A673 (cell line): Measurements from ENCODE around the gene MTRF1. TPM values are rescaled to one million over a fixed set of nuclear protein-coding genes. Genes with fewer than 3 reads are reported as not detected.

Experiments used
- BruUV-seq: library from RNA; stranded (reverse); fragments of 400-500 nt; replicated peaks from 2 replicates; lab custom pipeline; 2021; lab: Mats Ljungman, UMichigan
- CTCF ChIA-PET: fragments of 300-600 bp; sonication (Branson Sonifier 250); formaldehyde crosslinking; loops from one replicate; lab custom pipeline; 2022; ENCODE audit warnings: antibody characterized with exemption; lab: Charles Lee
- POLR2A ChIA-PET: fragments of 300-600 bp; sonication (Branson Sonifier 250); formaldehyde crosslinking; loops from one replicate; lab custom pipeline; 2022; ENCODE audit warnings: antibody characterized with exemption; ENCODE audit not compliant: low non-redundant PET; lab: Charles Lee
- DNase-seq: peaks from one replicate; pipeline ENCODE4 v3.0.0-alpha.2; 2015; ENCODE audit warnings: low spot score
- H3K27ac ChIP-seq: fragments of 200-600 bp; sonication (generic); 2 replicates; pipeline ENCODE4 v1.5.1; 2016; ENCODE audit warnings: mixed run types, low read depth, mild to moderate bottlenecking, mixed read lengths, antibody characterized with exemption, low read length; ENCODE audit not compliant: poor library complexity, severe bottlenecking
- H3K27me3 ChIP-seq: fragments of 200-600 bp; sonication (generic); replicated peaks from 2 replicates; pipeline ENCODE4 v1.6.1; 2017; ENCODE audit warnings: mixed run types, low read depth, mild to moderate bottlenecking, mixed read lengths, antibody characterized with exemption, low read length; ENCODE audit not compliant: insufficient read depth, poor library complexity
- H3K36me3 ChIP-seq: fragments of 200-600 bp; sonication (generic); 2 replicates; pipeline ENCODE4 v1.6.1; 2016; ENCODE audit warnings: mixed run types, mild to moderate bottlenecking, mixed read lengths, antibody characterized with exemption, low read length; ENCODE audit not compliant: insufficient read depth, poor library complexity, severe bottlenecking
- H3K4me1 ChIP-seq: fragments of 200-600 bp; sonication (generic); 2 replicates; pipeline ENCODE4 v1.6.1; 2017; ENCODE audit warnings: mixed run types, mild to moderate bottlenecking, mixed read lengths, antibody characterized with exemption, low read length; ENCODE audit not compliant: insufficient read depth, poor library complexity, severe bottlenecking
- H3K4me3 ChIP-seq: fragments of 200-600 bp; sonication (generic); 2 replicates; pipeline ENCODE4 v1.5.1; 2016; ENCODE audit warnings: low read depth, mixed run types, mild to moderate bottlenecking, mixed read lengths, low read length; ENCODE audit not compliant: poor library complexity, severe bottlenecking
- H3K9me3 ChIP-seq: fragments of 200-600 bp; sonication (generic); 2 replicates; pipeline ENCODE4 v1.6.1; 2016; ENCODE audit warnings: mixed run types, low read depth, mild to moderate bottlenecking, mixed read lengths, antibody characterized with exemption, low read length; ENCODE audit not compliant: poor library complexity, severe bottlenecking
- EZH2 ChIP-seq: fragments of 200-600 bp; sonication (generic); IDR thresholded peaks from 2 replicates; pipeline ENCODE4 v1.6.1; 2017; ENCODE audit warnings: borderline replicate concordance, low read depth, mild to moderate bottlenecking, mixed read lengths, antibody characterized with exemption, low read length; ENCODE audit not compliant: poor library complexity, severe bottlenecking
- intact Hi-C: fragments of 100-400 bp; cut with micrococcal nuclease; formaldehyde crosslinking; loops from one replicate; pipeline ENCODE4 v1.10.0; 2022; ENCODE audit not compliant: unreplicated experiment
- total RNA-seq: library from RNA; stranded (reverse); gene quantifications from 2 replicates; pipeline ENCODE4 v1.2.3, GENCODE V29; 2021
- TF ChIP-seq, protein P1 (sequence below): fragments of 300-800, 200-600 bp; sonication (generic); conservative IDR thresholded peaks from 2 replicates; pipeline ENCODE4 v1.5.1; 2017; ENCODE audit warnings: low read depth, mild to moderate bottlenecking, antibody characterized with exemption, low read length, moderate library complexity, mixed read lengths

Gene MTRF1
- total RNA-seq, 1 experiment from 2014 or later = 18.0 TPM

DNA sequence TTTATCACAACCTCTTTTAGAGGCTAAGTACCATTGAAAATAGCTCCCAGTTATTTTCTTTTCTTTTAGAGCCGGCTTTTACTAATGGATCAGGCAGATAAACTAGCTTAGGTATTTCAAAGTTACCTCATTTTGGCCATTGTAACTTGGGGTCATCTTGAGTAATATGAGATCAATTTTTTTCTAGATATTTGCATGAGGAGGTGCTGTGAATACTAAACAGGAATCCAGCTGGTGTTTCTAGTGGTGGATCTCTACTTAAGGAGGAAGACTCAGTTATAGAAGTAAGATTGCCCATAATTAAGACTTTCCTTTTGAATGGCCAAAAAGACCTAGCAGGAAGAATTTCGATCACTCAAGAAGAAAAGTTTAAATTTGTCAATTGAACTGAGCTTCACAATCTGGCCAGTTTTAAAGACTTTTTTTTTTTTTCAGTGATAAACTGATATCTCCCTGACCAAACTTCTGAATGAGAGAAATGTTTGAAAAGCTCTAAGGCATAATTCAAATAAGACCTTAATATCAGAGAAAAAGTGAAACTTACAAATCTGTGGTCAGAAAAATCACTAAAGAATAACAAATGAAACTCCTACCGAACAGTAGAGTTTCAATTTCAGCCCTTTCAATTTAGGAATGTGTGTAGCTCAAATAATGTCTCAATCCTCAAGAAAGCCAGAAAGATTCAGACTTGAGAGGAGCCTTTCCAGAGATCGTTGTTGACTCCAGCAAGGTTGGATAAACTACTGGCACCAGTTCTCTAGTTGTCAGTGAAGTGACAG, 36.1 kb upstream of the MTRF1 start:
- no peak for DNase-seq
- H3K4me1 ChIP-seq = no peaks in the 10 kb centered on the region
- BruUV-seq = no TSS peak
- peaks cover 54% of the 10 kb centered on the region for H3K27me3 ChIP-seq
- H3K36me3 ChIP-seq = no peaks in the 10 kb centered on the region
- intact Hi-C loops = no loop called here
- H3K27ac ChIP-seq = no peak overlapping the region
- H3K4me3 ChIP-seq = no peak overlapping the region
- TF ChIP-seq EZH2 = no peak
- TF ChIP-seq, protein P1, sequence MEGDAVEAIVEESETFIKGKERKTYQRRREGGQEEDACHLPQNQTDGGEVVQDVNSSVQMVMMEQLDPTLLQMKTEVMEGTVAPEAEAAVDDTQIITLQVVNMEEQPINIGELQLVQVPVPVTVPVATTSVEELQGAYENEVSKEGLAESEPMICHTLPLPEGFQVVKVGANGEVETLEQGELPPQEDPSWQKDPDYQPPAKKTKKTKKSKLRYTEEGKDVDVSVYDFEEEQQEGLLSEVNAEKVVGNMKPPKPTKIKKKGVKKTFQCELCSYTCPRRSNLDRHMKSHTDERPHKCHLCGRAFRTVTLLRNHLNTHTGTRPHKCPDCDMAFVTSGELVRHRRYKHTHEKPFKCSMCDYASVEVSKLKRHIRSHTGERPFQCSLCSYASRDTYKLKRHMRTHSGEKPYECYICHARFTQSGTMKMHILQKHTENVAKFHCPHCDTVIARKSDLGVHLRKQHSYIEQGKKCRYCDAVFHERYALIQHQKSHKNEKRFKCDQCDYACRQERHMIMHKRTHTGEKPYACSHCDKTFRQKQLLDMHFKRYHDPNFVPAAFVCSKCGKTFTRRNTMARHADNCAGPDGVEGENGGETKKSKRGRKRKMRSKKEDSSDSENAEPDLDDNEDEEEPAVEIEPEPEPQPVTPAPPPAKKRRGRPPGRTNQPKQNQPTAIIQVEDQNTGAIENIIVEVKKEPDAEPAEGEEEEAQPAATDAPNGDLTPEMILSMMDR = no peak
- ChIA-PET CTCF (interaction anchor here (0.6 kb wide), 1 partner anchor 110 kb away, joined by 4 read pairs; no protein-coding TSS in a partner anchor), POLR2A (no interaction called here)
- H3K9me3 ChIP-seq = no peaks in the 10 kb centered on the region

DNA sequence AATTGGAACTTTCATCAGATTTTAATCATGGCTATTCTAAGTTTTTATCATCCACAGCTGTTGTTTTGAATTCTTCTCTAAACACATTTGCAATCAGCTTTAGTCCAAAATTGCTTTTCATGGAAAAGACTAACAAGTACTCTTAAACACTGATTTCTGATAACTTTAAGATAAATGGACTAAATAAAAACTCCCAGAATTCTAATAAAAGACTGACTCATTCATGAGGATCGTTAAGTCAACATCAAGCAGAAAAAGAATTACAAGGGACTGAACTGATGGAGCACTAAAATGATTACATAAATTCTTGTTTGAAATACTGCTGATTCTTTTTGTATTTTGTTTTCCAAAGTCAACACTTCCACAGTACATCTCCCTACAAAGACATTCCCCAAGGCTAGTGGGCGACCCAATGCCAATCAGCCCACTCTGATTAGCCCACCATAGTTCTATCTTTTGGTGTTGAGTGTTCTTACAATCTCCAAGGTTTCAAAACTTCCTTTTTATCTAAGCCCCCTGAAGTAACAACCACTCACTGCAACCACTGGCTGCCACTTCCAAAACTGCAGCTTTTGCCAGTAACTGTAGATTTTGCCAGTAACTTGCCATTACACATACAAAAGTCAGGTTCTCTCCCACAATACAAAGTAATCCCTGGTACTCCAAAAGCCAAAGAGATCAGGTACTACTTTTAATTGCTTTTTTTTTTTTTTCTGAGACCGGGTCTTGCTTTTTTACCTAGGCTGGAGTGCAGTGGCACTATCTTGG, 33.7 kb upstream of the MTRF1 start:
- TF ChIP-seq, protein P1 = no peak
- TF ChIP-seq EZH2 = no peak
- Histone ChIP-seq H3K27me3 (peaks cover 39% of the 10 kb centered on the region), H3K36me3 (no peaks in the 10 kb centered on the region), H3K4me1 (no peaks in the 10 kb centered on the region), H3K4me3 (no peak overlapping the region), H3K9me3 (no peaks in the 10 kb centered on the region), H3K27ac (no peak overlapping the region)
- POLR2A ChIA-PET = no interaction called here
- CTCF ChIA-PET = no interaction called here
- DNase-seq = no peak
- BruUV-seq = no TSS peak
- intact Hi-C loops = no loop called here

DNA sequence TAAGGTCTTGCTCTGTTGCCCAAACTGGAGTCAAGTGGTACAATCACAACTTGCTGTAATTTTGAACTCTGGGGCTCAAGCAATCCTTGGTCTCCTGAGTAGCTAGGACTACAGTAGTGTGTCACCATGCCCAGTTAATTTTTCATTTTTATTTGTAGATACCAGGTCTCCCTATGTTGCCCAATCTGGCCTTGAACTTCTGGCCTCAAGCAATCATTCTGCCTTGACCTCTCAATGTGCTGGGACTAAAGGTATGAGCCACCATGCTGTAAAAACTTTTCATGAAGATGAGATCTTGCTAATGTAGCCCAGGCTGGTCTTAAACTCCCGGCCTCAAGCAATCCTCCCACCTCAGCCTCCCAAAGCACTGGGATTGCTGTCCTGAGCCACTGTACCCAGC, 32.6 kb upstream of the MTRF1 start:
- intact Hi-C loops = no loop called here
- H3K27ac ChIP-seq = no peak overlapping the region
- H3K9me3 ChIP-seq = no peaks in the 10 kb centered on the region
- no peak for TF ChIP-seq EZH2
- TF ChIP-seq, protein P1 = no peak
- H3K36me3 ChIP-seq = no peaks in the 10 kb centered on the region
- no peak for DNase-seq
- H3K4me3 ChIP-seq = no peak overlapping the region
- no TSS peak for BruUV-seq
- POLR2A ChIA-PET = no interaction called here
- CTCF ChIA-PET = no interaction called here
- no peaks in the 10 kb centered on the region for H3K4me1 ChIP-seq
- H3K27me3 ChIP-seq = peaks cover 35% of the 10 kb centered on the region
